Measurements from ENCODE around the gene MCC.

Gene MCC

GRCh38 chr5:113150821-113151220 lies 337.4 kb downstream of the MCC start:
- TF ChIP-seq POLR2A (IDR thresholded peaks at IDR 0.05; ENCODE audit: low read depth, low read length), result no peak
- FAIRE-seq (no peak), DNase-seq (ENCODE audit: insufficient read length, low spot score) (no peak)

- TF ChIP-seq POLR2A (IDR thresholded peaks at IDR 0.05; ENCODE audit: low read depth, low read length), result no peak
- no peak for DNase-seq (ENCODE audit: insufficient read length, low spot score)
- FAIRE-seq, result no peak
Observed at GRCh38 chr5:113150221-113150620, 338.0 kb downstream of the MCC start.

DNA sequence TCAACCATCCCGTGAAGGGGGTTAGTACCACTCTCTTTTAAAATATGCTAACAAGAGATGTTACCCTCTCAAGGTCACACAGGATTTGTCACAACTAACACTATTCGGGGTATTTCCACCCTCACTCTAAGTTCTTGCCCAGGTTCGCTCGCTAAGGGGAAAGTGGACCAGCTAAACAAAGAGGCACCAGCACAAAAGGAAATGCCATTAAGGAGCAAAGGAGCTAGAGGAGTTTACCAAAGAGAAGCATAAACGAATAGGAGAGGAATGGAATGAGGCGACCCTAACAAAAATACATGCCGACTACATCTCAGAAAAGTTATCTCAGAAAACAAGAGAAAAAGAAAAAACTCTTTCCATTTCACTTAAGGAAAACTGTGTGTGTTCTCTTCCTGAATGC lies 340.7 kb downstream of the MCC start:
- TF ChIP-seq POLR2A (IDR thresholded peaks at IDR 0.05; ENCODE audit: low read depth, low read length), result no peak
- DNase-seq (ENCODE audit: insufficient read length, low spot score) (no peak), FAIRE-seq (no peak)

DNA sequence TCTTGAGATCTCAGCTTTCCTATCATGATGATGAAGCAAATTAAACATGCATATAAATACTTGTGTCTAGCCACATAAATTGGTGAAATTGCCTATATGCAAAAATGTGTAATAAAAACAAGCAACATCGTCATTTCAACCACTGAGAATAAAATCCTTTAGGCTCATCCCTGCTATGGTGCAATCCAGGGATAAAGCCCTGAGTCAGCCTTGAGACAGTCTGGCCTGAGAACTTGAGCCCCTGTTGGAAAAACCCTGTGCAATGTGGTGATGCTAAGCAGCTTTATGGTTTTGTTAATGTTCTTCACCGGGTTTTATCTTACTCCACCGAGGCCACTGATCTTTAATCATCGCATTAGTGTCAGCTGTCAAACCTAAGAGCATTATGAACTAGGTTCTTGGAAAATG lies 341.1 kb downstream of the MCC start:
- TF ChIP-seq POLR2A (IDR thresholded peaks at IDR 0.05; ENCODE audit: low read depth, low read length), result no peak
- FAIRE-seq, result peak; percentile 33

DNA sequence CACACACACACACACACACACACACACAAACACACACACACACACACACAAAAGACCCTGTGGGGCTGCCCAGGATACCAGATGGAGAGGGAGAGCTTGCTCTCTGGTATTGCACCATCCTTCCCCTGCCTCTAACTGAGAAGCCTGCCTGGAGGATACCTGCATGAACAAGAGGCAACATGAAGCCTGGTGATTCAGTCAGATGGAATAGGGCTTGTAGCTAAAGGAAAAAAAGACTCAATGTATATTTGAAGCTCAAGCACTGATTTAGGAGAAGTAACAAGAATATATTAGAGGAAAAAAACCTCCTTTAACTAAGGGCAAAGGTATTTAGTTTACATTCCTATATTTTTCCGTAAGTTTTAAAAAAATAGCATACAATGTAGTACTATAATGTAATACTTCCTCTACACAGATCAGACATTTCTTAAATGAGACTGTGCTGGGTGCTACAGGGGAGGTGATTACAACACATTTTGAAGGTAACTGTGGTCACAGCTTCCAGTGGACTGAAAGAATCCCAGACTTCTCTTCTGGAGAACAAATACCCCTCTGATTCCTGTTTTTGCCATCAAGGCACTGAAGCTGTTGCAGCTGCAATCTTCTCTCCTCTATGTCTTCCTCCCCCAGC lies 342.4 kb downstream of the MCC start:
- DNase-seq (ENCODE audit: insufficient read length, low spot score), result no peak
- no peak for FAIRE-seq
- TF ChIP-seq POLR2A (IDR thresholded peaks at IDR 0.05; ENCODE audit: low read depth, low read length), result no peak

More for the DNA sequence above, 341.1 kb downstream of the MCC start:
- DNase-seq (ENCODE audit: insufficient read length, low spot score), result no peak

GRCh38 chr5:113142186-113142585 lies 346.1 kb downstream of the MCC start:
- no peak for TF ChIP-seq POLR2A (IDR thresholded peaks at IDR 0.05; ENCODE audit: low read depth, low read length)
- DNase-seq (ENCODE audit: insufficient read length, low spot score), result no peak
- no peak for FAIRE-seq

GRCh38 chr5:113140837-113141671 lies 347.2 kb downstream of the MCC start:
- peak; percentile 16 for DNase-seq (ENCODE audit: insufficient read length, low spot score)
- no peak for TF ChIP-seq POLR2A (IDR thresholded peaks at IDR 0.05; ENCODE audit: low read depth, low read length)
- FAIRE-seq, result peak; percentile 68

DNA sequence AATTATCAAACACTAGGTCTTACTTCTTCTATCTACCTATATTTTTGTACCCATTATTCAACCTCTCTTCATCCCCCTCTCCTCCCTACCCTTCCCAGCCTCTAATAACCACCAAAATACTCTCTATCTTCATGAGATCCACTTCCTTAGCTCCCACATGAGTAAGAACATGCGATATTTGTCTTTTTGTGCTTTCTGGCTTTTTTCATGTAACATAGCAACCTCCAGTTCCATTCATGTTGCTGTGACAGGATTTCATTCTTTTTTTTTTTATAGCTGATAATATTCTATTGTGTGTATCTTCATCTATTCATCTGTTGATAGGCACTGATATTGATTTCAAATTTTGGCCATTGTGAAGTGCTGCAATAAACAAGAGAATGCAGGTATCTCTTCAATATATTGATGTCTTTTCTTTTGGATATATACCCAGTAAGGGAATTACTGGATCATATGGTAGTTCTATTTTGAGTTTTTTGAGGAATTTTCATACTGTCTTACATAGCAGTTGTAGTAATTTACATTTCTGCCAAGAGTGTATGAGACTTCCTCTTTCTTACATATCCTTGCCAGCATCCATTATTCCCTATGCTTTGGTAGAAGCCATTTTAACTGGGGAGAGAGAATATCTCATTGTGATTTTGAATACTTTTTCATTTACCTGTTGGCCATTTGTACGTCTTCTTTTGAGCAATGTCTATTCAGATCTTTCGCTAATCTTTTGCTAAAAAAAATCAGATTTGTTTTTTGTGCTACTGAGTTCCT lies 354.9 kb downstream of the MCC start:
- TF ChIP-seq POLR2A (IDR thresholded peaks at IDR 0.05; ENCODE audit: low read depth, low read length), result no peak
- FAIRE-seq, result no peak

GRCh38 chr5:113132564-113132963 lies 355.7 kb downstream of the MCC start:
- no peak for DNase-seq (ENCODE audit: insufficient read length, low spot score)
- no peak for FAIRE-seq
- no peak for TF ChIP-seq POLR2A (IDR thresholded peaks at IDR 0.05; ENCODE audit: low read depth, low read length)

More for the DNA sequence above, 354.9 kb downstream of the MCC start:
- no peak for DNase-seq (ENCODE audit: insufficient read length, low spot score)

GRCh38 chr5:113128641-113129330 lies 359.5 kb downstream of the MCC start:
- no peak for TF ChIP-seq POLR2A (IDR thresholded peaks at IDR 0.05; ENCODE audit: low read depth, low read length)
- DNase-seq (ENCODE audit: insufficient read length, low spot score), result no peak
- FAIRE-seq, result no peak

DNA sequence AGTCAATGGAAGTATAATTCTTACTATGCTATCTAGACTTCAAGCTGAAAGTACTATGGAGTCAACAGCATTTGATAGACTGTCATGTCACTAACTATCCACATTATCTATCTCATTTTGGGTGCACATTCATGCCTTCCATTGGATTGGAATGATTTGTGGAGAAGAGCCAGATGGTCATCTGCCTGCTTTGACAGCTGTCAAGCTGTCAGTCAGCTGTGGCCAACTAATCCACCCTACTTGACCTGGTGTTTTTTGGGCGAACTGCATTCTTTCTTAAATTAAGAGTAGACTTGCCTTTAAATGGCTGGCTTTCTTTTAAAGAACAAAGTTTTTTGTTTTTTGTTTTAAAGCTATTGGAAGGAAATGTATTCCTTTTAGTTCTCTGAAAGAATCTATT lies 360.2 kb downstream of the MCC start:
- no peak for TF ChIP-seq POLR2A (IDR thresholded peaks at IDR 0.05; ENCODE audit: low read depth, low read length)
- no peak for DNase-seq (ENCODE audit: insufficient read length, low spot score)
- FAIRE-seq, result peak; percentile 41

- TF ChIP-seq POLR2A (IDR thresholded peaks at IDR 0.05; ENCODE audit: low read depth, low read length), result no peak
- FAIRE-seq (no peak), DNase-seq (ENCODE audit: insufficient read length, low spot score) (no peak)
Observed at GRCh38 chr5:113127021-113127420, 361.2 kb downstream of the MCC start.

DNA sequence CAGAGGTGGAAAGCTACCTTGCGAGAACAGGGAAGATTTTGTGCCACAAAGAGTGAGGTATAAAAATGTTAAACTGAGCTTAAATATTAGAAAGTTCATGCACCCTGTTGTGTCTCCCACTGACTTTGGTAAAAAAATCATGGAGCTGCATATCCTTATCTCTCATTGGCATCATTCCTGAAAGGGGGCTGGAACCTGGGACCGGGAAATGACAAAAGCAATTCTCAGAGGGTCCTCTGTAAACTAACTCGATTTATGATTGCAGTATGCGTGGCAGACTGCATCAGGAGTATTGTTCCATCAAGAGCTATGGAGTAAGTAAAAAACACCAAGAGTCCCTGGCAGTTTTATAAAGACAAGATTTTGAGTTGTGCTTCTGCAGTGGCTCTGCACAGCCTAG lies 362.9 kb downstream of the MCC start:
- TF ChIP-seq POLR2A (IDR thresholded peaks at IDR 0.05; ENCODE audit: low read depth, low read length), result no peak
- FAIRE-seq (no peak), DNase-seq (ENCODE audit: insufficient read length, low spot score) (no peak)

GRCh38 chr5:113124914-113125313 lies 363.3 kb downstream of the MCC start:
- FAIRE-seq (no peak), DNase-seq (ENCODE audit: insufficient read length, low spot score) (no peak)
- TF ChIP-seq POLR2A (IDR thresholded peaks at IDR 0.05; ENCODE audit: low read depth, low read length), result no peak

Measured in H54 (cell line).